Mucosa of stomach (tissue), 1 donor: Measurements from ENCODE around the gene COG2.

ENCODE experiments used
- H3K27me3 ChIP-seq: one replicate; pipeline ENCODE4 v1.7.0; 2013; ENCODE audit warnings: mild to moderate bottlenecking, low read length; ENCODE audit not compliant: control insufficient read depth, insufficient read depth
- H3K36me3 ChIP-seq: one replicate; pipeline ENCODE4 v1.7.0; 2013; ENCODE audit warnings: low read length; ENCODE audit not compliant: control insufficient read depth, insufficient read depth
- H3K4me1 ChIP-seq: one replicate; pipeline ENCODE4 v1.7.0; 2013; ENCODE audit warnings: mild to moderate bottlenecking, low read length; ENCODE audit not compliant: control insufficient read depth, insufficient read depth
- H3K4me3 ChIP-seq: one replicate; pipeline ENCODE4 v1.7.0; 2013; ENCODE audit warnings: low read length
- H3K9ac ChIP-seq: one replicate; pipeline ENCODE4 v1.7.0; 2013; ENCODE audit warnings: mild to moderate bottlenecking, low read length, moderate library complexity
- H3K9me3 ChIP-seq: one replicate; pipeline ENCODE4 v1.7.0; 2013; ENCODE audit warnings: mild to moderate bottlenecking, low read length, moderate library complexity; ENCODE audit not compliant: control insufficient read depth
- donor health status: Pancreatic carcinoma.

The COG2 gene

GRCh38 chr1:230611878-230612235 lies 30.4 kb upstream of the COG2 start:
- Histone ChIP-seq H3K4me3 (no peak overlapping the region), H3K4me1 (no peaks in the 10 kb centered on the region), H3K9me3 (no peaks in the 10 kb centered on the region), H3K9ac (no peak overlapping the region), H3K27me3 (no peaks in the 10 kb centered on the region), H3K36me3 (no peaks in the 10 kb centered on the region)

GRCh38 chr1:230612651-230613050 lies 29.6 kb upstream of the COG2 start:
- Histone ChIP-seq H3K27me3 (no peaks in the 10 kb centered on the region), H3K9ac (no peak overlapping the region)

GRCh38 chr1:230614121-230614520 lies 28.2 kb upstream of the COG2 start:
- H3K9ac ChIP-seq: no peak overlapping the region
- H3K36me3 ChIP-seq: no peaks in the 10 kb centered on the region
- no peaks in the 10 kb centered on the region for H3K4me1 ChIP-seq
- no peaks in the 10 kb centered on the region for H3K27me3 ChIP-seq
- no peak overlapping the region for H3K4me3 ChIP-seq
- no peaks in the 10 kb centered on the region for H3K9me3 ChIP-seq

More at GRCh38 chr1:230612651-230613050, 29.6 kb upstream of the COG2 start:
- no peaks in the 10 kb centered on the region for H3K9me3 ChIP-seq
- no peaks in the 10 kb centered on the region for H3K4me1 ChIP-seq
- no peak overlapping the region for H3K4me3 ChIP-seq
- no peaks in the 10 kb centered on the region for H3K36me3 ChIP-seq

- Histone ChIP-seq H3K4me1 (no peaks in the 10 kb centered on the region), H3K4me3 (no peak overlapping the region), H3K36me3 (no peaks in the 10 kb centered on the region), H3K9me3 (no peaks in the 10 kb centered on the region), H3K27me3 (no peaks in the 10 kb centered on the region), H3K9ac (no peak overlapping the region)
Measured at GRCh38 chr1:230618537-230618936, 23.7 kb upstream of the COG2 start.

- Histone ChIP-seq H3K27me3 (no peaks in the 10 kb centered on the region), H3K9ac (no peak overlapping the region), H3K9me3 (no peaks in the 10 kb centered on the region), H3K4me3 (no peak overlapping the region), H3K36me3 (no peaks in the 10 kb centered on the region), H3K4me1 (no peaks in the 10 kb centered on the region)
Measured at GRCh38 chr1:230620649-230621323, 21.5 kb upstream of the COG2 start.

- Histone ChIP-seq H3K4me3 (no peak overlapping the region), H3K4me1 (no peaks in the 10 kb centered on the region), H3K9ac (no peak overlapping the region), H3K27me3 (no peaks in the 10 kb centered on the region), H3K36me3 (no peaks in the 10 kb centered on the region), H3K9me3 (no peaks in the 10 kb centered on the region)
Measured at GRCh38 chr1:230621324-230622030, 20.8 kb upstream of the COG2 start.

GRCh38 chr1:230622151-230622550 lies 20.1 kb upstream of the COG2 start:
- Histone ChIP-seq H3K36me3 (no peaks in the 10 kb centered on the region), H3K27me3 (no peaks in the 10 kb centered on the region), H3K4me3 (no peak overlapping the region)

GRCh38 chr1:230624097-230624713 lies 18.1 kb upstream of the COG2 start:
- no peaks in the 10 kb centered on the region for H3K9me3 ChIP-seq
- no peak overlapping the region for H3K9ac ChIP-seq
- H3K27me3 ChIP-seq: no peaks in the 10 kb centered on the region
- no peaks in the 10 kb centered on the region for H3K36me3 ChIP-seq
- H3K4me3 ChIP-seq: no peak overlapping the region
- H3K4me1 ChIP-seq: no peaks in the 10 kb centered on the region

More at GRCh38 chr1:230622151-230622550, 20.1 kb upstream of the COG2 start:
- H3K4me1 ChIP-seq: no peaks in the 10 kb centered on the region
- H3K9me3 ChIP-seq: no peaks in the 10 kb centered on the region
- no peak overlapping the region for H3K9ac ChIP-seq

GRCh38 chr1:230626232-230626631 lies 16.0 kb upstream of the COG2 start:
- Histone ChIP-seq H3K4me3 (no peak overlapping the region), H3K9ac (no peak overlapping the region), H3K36me3 (no peaks in the 10 kb centered on the region), H3K4me1 (no peaks in the 10 kb centered on the region), H3K9me3 (no peaks in the 10 kb centered on the region), H3K27me3 (no peaks in the 10 kb centered on the region)

- H3K9ac ChIP-seq: no peak overlapping the region
- H3K9me3 ChIP-seq: no peaks in the 10 kb centered on the region
- no peaks in the 10 kb centered on the region for H3K36me3 ChIP-seq
- no peaks in the 10 kb centered on the region for H3K4me1 ChIP-seq
- no peaks in the 10 kb centered on the region for H3K27me3 ChIP-seq
- H3K4me3 ChIP-seq: no peak overlapping the region
Measured at GRCh38 chr1:230627767-230628166, 14.5 kb upstream of the COG2 start.

GRCh38 chr1:230629511-230629910 lies 12.8 kb upstream of the COG2 start:
- Histone ChIP-seq H3K4me1 (no peaks in the 10 kb centered on the region), H3K4me3 (no peak overlapping the region), H3K36me3 (no peaks in the 10 kb centered on the region), H3K9ac (no peak overlapping the region), H3K27me3 (no peaks in the 10 kb centered on the region), H3K9me3 (no peaks in the 10 kb centered on the region)

GRCh38 chr1:230631477-230631876 lies 10.8 kb upstream of the COG2 start:
- Histone ChIP-seq H3K9me3 (no peaks in the 10 kb centered on the region), H3K27me3 (no peaks in the 10 kb centered on the region), H3K4me1 (no peaks in the 10 kb centered on the region), H3K36me3 (no peaks in the 10 kb centered on the region), H3K4me3 (no peak overlapping the region), H3K9ac (no peak overlapping the region)
